GM12801 (cell line): Measurements from ENCODE around the gene TRAF7.

Experiments
- CTCF ChIP-seq: IDR thresholded peaks from one replicate; pipeline ENCODE4 v1.5.1; 2011; ENCODE audit warnings: control low read depth; ENCODE audit not compliant: insufficient read length; ENCODE audit errors: extremely low read depth

TRAF7 gene

GRCh38 chr16:2212362-2213324 is 57.1 kb downstream of the TRAF7 start:
- TF ChIP-seq CTCF, result no peak

- TF ChIP-seq CTCF, result no peak
Measured at GRCh38 chr16:2213817-2214718, 58.5 kb downstream of the TRAF7 start.

GRCh38 chr16:2214719-2214968 is 59.1 kb downstream of the TRAF7 start, which contains the start of gene PGP:
TSS of gene PGP (minus strand) at chr16:2214840. CDS start at chr16:2214777, 63 bp downstream.
- TF ChIP-seq CTCF, result no peak

- TF ChIP-seq CTCF, result no peak
Measured at GRCh38 chr16:2216330-2216729, 60.7 kb downstream of the TRAF7 start.

GRCh38 chr16:2223221-2223941 is 67.8 kb downstream of the TRAF7 start, which contains the start of gene E4F1:
TSS of gene E4F1 (plus strand) at chr16:2223591. CDS start at chr16:2223614, 23 bp downstream.
- TF ChIP-seq CTCF, result no peak

GRCh38 chr16:2223942-2224486 is 68.4 kb downstream of the TRAF7 start:
- no peak for TF ChIP-seq CTCF

GRCh38 chr16:2226245-2226793 is 70.7 kb downstream of the TRAF7 start:
- TF ChIP-seq CTCF, result no peak
